Hindlimb muscle (tissue), 1 donor: ENCODE data around the gene DUSP14. TPM values are rescaled to one million over a fixed set of nuclear protein-coding genes. Genes with fewer than 3 reads are reported as not detected.
"Not testable (repeated sequence)": the region's sequence is repeated elsewhere in the genome, so short reads cannot be mapped to it uniquely, and the experiment has no call there.

Experiments
- DNase-seq: peaks from one replicate; pipeline ENCODE4 v3.0.0-alpha.2; 2013
- polyA plus RNA-seq: library from polyadenylated mRNA; unstranded; fragments of 120-200 nt; gene quantifications from one replicate; pipeline ENCODE4 v1.2.1, GENCODE V29; 2013; ENCODE audit not compliant: insufficient read length

Gene DUSP14
- polyA plus RNA-seq = 9.9 TPM

- DNase-seq = peak; percentile 90
Observed at GRCh38 chr17:37489197-37490001, at the start of gene DUSP14. DUSP14 (plus strand) TSS chr17:37489891; CDS start chr17:37512273, 22,382 bp downstream.

GRCh38 chr17:37440424-37440823, 49.3 kb upstream of the DUSP14 start:
- DNase-seq = no peak

- DNase-seq = not testable (repeated sequence)
Observed at GRCh38 chr17:37441369-37442014, 48.2 kb upstream of the DUSP14 start.

- DNase-seq = no peak
Observed at GRCh38 chr17:37446027-37446426, 43.7 kb upstream of the DUSP14 start.

GRCh38 chr17:37447641-37448040, 42.0 kb upstream of the DUSP14 start:
- DNase-seq = no peak

GRCh38 chr17:37450112-37450511, 39.6 kb upstream of the DUSP14 start:
- DNase-seq = no peak

- not testable (repeated sequence) for DNase-seq
Observed at GRCh38 chr17:37457801-37458200, 31.9 kb upstream of the DUSP14 start.

GRCh38 chr17:37458805-37459204, 30.9 kb upstream of the DUSP14 start:
- DNase-seq = no peak

- DNase-seq = no peak
Observed at GRCh38 chr17:37461668-37462067, 28.0 kb upstream of the DUSP14 start.

- no peak for DNase-seq
Observed at GRCh38 chr17:37462492-37462891, 27.2 kb upstream of the DUSP14 start.

- no peak for DNase-seq
Observed at GRCh38 chr17:37463039-37463438, 26.7 kb upstream of the DUSP14 start.

- DNase-seq = no peak
Observed at GRCh38 chr17:37465069-37465616, 24.5 kb upstream of the DUSP14 start.

GRCh38 chr17:37466471-37466870, 23.2 kb upstream of the DUSP14 start:
- DNase-seq = no peak

- DNase-seq = no peak
Observed at GRCh38 chr17:37470181-37470580, 19.5 kb upstream of the DUSP14 start.

GRCh38 chr17:37475731-37476420, 13.8 kb upstream of the DUSP14 start:
- DNase-seq = no peak

GRCh38 chr17:37476431-37477120, 13.1 kb upstream of the DUSP14 start:
- no peak for DNase-seq

GRCh38 chr17:37478187-37478586, 11.5 kb upstream of the DUSP14 start:
- DNase-seq = no peak

GRCh38 chr17:37479025-37479424, 10.7 kb upstream of the DUSP14 start:
- no peak for DNase-seq

GRCh38 chr17:37480427-37480826, 9.3 kb upstream of the DUSP14 start:
- no peak for DNase-seq

GRCh38 chr17:37481001-37481665, 8.6 kb upstream of the DUSP14 start:
- no peak for DNase-seq

- DNase-seq = peak; percentile 53
Observed at GRCh38 chr17:37483311-37484039, 6.2 kb upstream of the DUSP14 start.
